ENCODE measurements around the gene XXYLT1.

Gene XXYLT1

GRCh38 chr3:195165265-195165609 lies 105.7 kb downstream of the XXYLT1 start:
- no peak for DNase-seq

- no peak for DNase-seq
These were observed 106.2 kb downstream of the XXYLT1 start for GRCh38 chr3:195164573-195165264.

GRCh38 chr3:195163719-195164572 lies 107.0 kb downstream of the XXYLT1 start:
- DNase-seq = no peak

GRCh38 chr3:195162816-195163215 lies 108.1 kb downstream of the XXYLT1 start:
- DNase-seq = no peak

GRCh38 chr3:195162033-195162669 lies 108.8 kb downstream of the XXYLT1 start:
- DNase-seq = peak; percentile 63

GRCh38 chr3:195160908-195161434 lies 110.0 kb downstream of the XXYLT1 start:
- no peak for DNase-seq

- no peak for DNase-seq
These were observed 110.6 kb downstream of the XXYLT1 start for GRCh38 chr3:195160257-195160898.

- no peak for DNase-seq
These were observed 111.2 kb downstream of the XXYLT1 start for GRCh38 chr3:195159814-195160165.

GRCh38 chr3:195159117-195159813 lies 111.7 kb downstream of the XXYLT1 start:
- DNase-seq = no peak

- no peak for DNase-seq
These were observed 114.6 kb downstream of the XXYLT1 start for GRCh38 chr3:195156286-195156890.

GRCh38 chr3:195155570-195156241 lies 115.3 kb downstream of the XXYLT1 start:
- no peak for DNase-seq

- peak; percentile 94 for DNase-seq
These were observed 116.0 kb downstream of the XXYLT1 start for GRCh38 chr3:195154793-195155535.

GRCh38 chr3:195154111-195154791 lies 116.7 kb downstream of the XXYLT1 start:
- DNase-seq = no peak

GRCh38 chr3:195153653-195154052 lies 117.3 kb downstream of the XXYLT1 start:
- DNase-seq = no peak

- DNase-seq = no peak
These were observed 117.8 kb downstream of the XXYLT1 start for GRCh38 chr3:195153130-195153529.

- no peak for DNase-seq
These were observed 119.0 kb downstream of the XXYLT1 start for GRCh38 chr3:195151866-195152541.

- no peak for DNase-seq
These were observed 119.6 kb downstream of the XXYLT1 start for GRCh38 chr3:195151402-195151801.

GRCh38 chr3:195150181-195151118 lies 120.5 kb downstream of the XXYLT1 start:
- no peak for DNase-seq
